ENCODE data around the gene UQCRFS1. TPM values are rescaled to one million over a fixed set of nuclear protein-coding genes. Genes with fewer than 3 reads are reported as not detected.
"Not testable (repeated sequence)": the region's sequence is repeated elsewhere in the genome, so short reads cannot be mapped to it uniquely, and the experiment has no call there.

UQCRFS1 gene
- total RNA-seq (2014; rRNA removed; shearing (Covaris generic)): 29.1 and 37.1 TPM in 2 replicates

- DNase-seq (ENCODE audit: low spot score): peak; percentile 85
Measured at GRCh38 chr19:29212648-29213573, at the start of gene UQCRFS1. UQCRFS1 (minus strand) TSS chr19:29213151; CDS start chr19:29213118, 33 bp downstream.

GRCh38 chr19:29262085-29262484 is 49.1 kb upstream of the UQCRFS1 start:
- no peak for DNase-seq (ENCODE audit: low spot score)

DNA sequence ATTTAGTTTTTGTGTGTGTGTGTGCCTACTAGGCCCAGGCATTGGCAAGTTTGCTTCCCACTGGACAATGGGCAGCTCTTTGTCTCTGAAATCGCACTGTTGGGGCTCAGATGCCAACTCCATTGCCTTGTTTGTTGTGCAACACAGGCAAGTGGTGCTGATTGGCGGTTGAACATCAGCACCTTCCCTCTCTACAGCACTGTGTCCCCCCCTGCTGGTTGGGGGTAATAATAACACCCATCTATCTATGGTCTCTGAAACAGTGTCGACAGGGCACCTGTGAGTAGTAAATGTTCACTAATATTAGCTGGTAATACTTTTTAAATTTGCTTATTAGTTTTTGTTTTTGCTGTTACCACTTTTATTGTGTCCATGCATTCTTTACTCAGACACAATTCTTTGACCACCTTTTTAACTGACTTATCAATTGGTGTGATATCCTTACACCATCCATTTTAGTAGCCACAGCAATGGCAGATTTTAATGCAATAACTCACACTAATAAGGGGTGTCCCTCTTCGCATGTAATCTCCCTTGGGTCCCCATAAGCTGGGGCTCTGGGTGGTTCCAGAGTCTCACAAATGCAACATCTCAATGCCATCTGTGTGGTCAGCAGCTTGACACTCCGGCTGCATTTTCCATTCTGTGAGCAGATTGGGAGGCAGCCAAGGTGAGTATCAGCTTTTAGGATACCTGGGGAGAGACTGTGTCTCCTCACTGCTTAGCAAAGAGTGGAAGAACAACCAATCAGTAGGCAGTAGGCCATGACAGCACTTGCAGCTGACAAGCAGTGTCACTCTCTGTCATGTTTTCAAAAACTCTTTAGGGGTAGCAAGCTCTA is 47.7 kb upstream of the UQCRFS1 start:
- no peak for DNase-seq (ENCODE audit: low spot score)

- no peak for DNase-seq (ENCODE audit: low spot score)
Measured at GRCh38 chr19:29259867-29260281, 46.9 kb upstream of the UQCRFS1 start.

GRCh38 chr19:29259153-29259552 is 46.2 kb upstream of the UQCRFS1 start:
- no peak for DNase-seq (ENCODE audit: low spot score)

GRCh38 chr19:29256516-29256915 is 43.6 kb upstream of the UQCRFS1 start:
- no peak for DNase-seq (ENCODE audit: low spot score)

- DNase-seq (ENCODE audit: low spot score): no peak
Measured at GRCh38 chr19:29255912-29256311, 43.0 kb upstream of the UQCRFS1 start.

GRCh38 chr19:29255006-29255405 is 42.1 kb upstream of the UQCRFS1 start:
- DNase-seq (ENCODE audit: low spot score): no peak

DNA sequence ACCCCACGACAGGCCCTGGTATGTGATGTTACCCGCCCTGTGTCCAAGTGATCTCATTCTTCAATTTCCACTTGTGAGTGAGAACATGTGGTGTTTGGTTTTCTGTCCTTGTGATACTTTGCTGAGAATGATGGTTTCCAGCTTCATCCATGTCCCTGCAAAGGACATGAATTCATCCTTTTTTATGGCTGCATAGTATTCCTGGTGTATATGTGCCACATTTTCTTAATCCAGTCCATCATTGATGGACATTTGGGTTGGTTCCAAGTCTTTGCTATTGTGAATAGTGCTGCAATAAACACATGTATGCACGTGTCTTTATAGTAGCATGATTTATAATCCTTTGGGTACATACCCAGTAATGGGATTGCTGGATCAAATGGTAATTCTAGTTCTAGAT is 36.8 kb upstream of the UQCRFS1 start:
- DNase-seq (ENCODE audit: low spot score): not testable (repeated sequence)

GRCh38 chr19:29248332-29248844 is 35.4 kb upstream of the UQCRFS1 start:
- no peak for DNase-seq (ENCODE audit: low spot score)

DNA sequence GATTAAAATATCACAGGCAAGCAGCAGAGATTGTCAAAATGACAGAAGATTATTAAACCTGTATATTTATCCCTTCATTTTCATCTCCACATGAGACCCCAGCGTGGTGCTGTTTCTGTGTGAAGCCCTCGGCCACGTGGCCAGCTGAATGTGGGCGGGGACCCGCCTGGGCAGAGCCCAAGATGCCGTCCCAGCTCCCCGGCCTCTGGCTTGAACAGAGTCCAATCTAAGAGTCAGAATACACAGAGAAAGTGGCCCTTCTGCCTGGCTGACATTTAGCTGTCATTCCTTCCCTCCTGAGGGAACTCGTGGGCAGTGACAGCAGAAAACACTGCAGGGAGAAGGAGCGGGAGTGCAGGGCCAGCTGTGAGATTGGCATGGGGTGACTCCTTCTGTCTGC is 34.9 kb upstream of the UQCRFS1 start:
- DNase-seq (ENCODE audit: low spot score): no peak

GRCh38 chr19:29247471-29247870 is 34.5 kb upstream of the UQCRFS1 start:
- DNase-seq (ENCODE audit: low spot score): no peak

DNA sequence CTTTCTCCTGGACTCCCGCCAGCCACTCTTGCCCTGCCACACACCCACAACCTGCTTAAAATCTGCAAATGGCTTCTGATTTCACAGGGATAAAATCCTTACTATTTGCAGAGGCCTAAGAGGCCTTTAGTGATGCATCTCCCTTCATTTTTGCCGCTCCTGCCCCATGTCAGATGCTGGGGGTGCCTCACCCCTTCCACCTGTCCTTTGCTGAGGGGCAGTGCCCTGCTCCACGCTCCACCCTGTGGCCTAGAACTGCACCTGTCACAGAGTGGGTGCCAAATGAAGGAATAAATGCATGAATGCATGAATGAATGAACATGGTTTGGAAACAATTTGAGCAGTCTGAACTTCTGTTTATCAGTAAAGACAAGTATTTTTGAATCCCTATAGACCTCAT is 34.1 kb upstream of the UQCRFS1 start:
- DNase-seq (ENCODE audit: low spot score): no peak

- no peak for DNase-seq (ENCODE audit: low spot score)
Measured at GRCh38 chr19:29245215-29245614, 32.3 kb upstream of the UQCRFS1 start.

GRCh38 chr19:29241324-29241723 is 28.4 kb upstream of the UQCRFS1 start:
- no peak for DNase-seq (ENCODE audit: low spot score)

- DNase-seq (ENCODE audit: low spot score): no peak
Measured at GRCh38 chr19:29239213-29239776, 26.3 kb upstream of the UQCRFS1 start.

DNA sequence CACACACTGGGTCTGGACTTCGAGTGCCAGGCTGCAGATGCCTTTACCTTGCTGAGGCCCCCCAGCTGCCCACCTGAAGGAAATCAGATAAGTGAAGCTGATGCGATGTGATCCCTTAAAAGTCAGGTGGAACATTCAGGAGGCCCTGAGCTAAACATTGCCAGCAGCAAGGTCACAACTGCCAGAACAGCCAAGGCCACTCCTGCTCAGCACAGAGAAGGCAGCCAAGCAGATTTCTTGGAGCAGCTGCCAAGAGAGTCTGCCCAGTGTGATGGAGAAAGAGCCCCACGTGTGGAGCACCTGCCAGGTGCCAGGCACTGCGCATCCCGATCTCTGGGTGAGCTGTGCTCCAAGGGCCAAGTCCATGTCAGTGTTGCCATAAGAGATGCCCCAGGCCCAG is 20.6 kb upstream of the UQCRFS1 start:
- no peak for DNase-seq (ENCODE audit: low spot score)

DNA sequence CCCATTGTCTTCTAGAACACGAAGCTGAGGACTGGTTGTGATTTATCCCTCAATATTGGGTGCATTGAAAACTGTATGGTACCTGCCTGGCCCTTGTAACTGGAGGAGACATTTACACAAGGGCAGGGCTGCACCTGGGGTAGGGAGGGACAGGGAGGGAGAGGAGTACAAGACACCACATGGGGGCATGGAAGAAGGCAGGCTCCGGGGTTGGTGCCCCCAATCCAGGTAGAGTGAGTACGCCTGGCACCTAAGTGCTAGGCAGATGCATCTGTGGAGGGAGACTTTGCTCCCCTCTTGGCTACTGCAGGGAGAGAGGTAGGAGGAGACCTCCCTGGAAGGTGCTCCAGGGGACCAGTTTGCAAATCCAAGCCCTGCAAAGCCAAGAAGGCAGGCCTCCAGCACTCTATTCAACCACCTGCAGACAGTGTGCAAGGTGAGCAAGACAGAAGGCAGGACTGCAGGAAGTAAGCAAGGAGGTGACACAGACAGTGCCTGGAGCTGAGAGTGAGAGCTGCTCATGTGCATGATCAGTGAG is 19.4 kb upstream of the UQCRFS1 start:
- DNase-seq (ENCODE audit: low spot score): no peak

- not testable (repeated sequence) for DNase-seq (ENCODE audit: low spot score)
Measured at GRCh38 chr19:29231306-29231705, 18.4 kb upstream of the UQCRFS1 start.

DNA sequence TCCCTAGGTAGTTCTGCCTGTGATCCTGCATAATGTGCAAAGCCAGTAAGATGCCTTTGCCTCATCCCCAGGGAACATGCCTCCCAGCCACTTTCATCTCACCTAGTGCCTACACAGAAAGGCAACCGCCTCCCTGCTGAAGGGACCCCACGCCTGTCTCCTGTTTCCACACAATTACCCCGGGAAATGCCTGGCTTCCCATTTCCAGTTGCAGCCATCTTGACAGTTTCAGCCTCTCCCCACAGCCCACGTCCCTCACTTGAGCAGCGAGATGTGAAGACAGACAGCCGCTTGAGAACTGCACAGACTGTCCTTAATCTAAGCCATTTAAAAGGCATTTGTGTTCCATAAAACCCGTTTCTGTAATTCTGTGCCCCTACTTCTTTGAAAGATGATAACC is 4.7 kb upstream of the UQCRFS1 start:
- no peak for DNase-seq (ENCODE audit: low spot score)

- no peak for DNase-seq (ENCODE audit: low spot score)
Measured at GRCh38 chr19:29216021-29216420, 3.1 kb upstream of the UQCRFS1 start.
